ENCODE results near the gene PNMA8C.
"Not testable (repeated sequence)": the region's sequence is repeated elsewhere in the genome, so short reads cannot be mapped to it uniquely, and the experiment has no call there.

Gene PNMA8C

DNA sequence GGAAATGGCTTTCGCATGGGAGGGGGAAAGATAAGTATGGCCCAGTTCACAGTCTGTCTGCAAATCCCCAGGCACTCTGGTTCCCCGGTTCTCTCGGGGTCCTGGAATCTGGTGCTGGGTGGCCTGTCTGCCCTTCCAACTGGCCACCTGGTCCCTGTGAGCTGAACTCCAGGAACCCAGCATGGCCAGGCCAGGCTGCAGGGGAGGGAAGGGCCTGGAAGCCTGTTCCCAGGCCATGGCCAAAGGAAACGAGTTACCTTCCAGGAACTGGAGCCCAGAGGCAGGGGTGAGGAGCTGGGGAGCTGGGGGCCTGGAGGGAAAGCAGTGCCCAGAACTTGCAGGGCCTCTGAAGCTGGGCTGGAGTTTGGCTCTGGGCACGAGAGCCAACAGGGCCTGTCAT, 19.1 kb upstream of the PNMA8C start:
- no peak for DNase-seq

DNA sequence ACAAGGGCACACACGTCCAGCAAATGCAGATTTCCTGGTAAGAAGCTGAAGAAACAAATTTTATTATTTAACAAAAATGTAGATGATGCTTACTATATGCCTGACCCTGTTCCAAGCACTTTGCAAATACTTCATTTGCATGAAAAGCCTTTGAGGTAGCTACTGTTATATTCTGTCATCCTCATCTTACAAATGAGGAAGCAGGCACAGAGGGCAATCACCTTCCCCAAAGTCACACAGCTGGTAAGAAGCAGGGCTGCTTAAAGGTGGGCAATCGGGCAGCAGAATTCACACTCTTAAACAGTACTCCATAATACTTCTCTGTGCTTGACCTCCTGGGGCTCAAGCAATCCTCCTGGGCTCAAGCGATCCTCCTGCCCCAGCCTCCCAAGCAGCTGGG, 18.3 kb upstream of the PNMA8C start:
- no peak for DNase-seq

DNA sequence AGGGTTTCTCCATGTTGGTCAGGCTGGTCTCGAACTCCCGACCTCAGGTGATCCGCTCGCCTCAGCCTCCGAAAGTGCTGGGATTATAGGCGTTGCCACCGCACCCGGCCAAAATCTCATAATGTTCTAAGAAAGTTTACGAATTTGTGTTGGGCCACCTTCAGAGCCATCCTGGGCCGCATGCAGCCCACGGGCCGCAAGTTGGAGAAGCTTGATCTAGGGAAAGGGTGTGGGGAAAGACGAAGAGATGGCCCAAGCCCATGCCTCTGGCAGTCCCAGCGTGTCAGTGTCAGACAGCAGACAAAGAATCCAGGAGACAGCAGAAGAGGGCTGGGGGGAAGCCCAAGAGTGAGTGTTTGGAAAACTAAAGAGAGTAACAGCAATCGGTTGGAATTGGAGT, 17.3 kb upstream of the PNMA8C start:
- DNase-seq, result no peak

- no peak for DNase-seq
Measured at GRCh38 chr19:46442808-46443450, 14.2 kb upstream of the PNMA8C start.

DNA sequence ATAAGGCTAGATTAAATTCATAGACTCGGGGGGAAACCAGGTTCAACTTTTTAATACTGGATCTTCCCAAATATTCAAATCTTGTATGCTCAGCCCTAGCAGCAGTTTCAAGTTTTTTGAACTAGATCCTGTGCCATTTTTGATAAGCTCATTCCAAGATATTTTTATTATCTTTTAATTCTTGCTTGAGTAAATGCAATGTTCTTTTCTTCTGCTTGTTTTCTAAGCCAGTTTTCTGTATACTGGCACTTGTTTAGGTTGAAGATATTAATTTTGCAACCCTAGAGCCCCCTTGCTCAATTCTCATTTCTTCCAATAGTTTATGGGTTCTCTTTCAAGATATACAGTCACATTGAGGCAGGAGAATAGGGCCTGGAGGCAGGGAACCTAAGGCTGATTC, 13.1 kb upstream of the PNMA8C start:
- no peak for DNase-seq

DNA sequence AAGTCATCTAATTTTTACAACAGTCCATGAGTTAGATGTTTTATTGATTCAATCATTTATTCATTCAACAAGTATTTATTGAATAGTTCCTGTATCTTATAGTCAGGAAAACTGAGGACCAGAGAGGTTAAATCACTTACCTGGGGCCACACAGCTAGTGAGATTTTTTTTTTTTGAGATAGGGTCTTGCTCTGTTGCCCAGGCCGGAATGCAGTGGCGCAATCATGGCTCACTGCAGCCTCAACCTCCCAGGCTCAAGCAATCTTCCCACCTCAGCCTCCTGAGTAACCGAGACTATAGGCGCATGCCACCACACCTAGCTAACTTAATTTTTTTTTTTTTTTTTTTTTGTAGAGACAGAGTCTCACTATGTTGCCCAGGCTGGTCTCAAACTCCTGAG, 7.0 kb upstream of the PNMA8C start:
- not testable (repeated sequence) for DNase-seq

DNA sequence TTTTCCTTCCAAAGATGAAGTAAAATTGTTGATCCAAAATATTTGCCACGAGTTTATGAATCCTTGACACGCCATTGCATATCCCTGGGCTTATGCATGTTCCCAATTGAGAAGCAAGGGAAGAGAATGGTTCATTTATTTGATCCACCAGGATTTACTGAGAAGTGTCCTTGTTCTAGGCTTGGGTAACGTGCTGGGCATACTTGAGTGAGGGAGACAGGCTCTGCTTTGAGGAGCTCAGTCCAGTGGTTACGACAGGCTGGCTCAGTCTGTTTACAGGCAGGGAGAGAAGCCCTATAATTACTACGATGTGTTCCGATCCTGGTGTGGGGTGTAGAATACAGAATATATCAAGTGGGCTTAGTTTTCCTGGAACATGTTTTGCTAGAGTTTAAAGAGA, 6.3 kb upstream of the PNMA8C start:
- peak in 47 of 56 donors; percentile 10 to 91 (median 56) for DNase-seq

DNA sequence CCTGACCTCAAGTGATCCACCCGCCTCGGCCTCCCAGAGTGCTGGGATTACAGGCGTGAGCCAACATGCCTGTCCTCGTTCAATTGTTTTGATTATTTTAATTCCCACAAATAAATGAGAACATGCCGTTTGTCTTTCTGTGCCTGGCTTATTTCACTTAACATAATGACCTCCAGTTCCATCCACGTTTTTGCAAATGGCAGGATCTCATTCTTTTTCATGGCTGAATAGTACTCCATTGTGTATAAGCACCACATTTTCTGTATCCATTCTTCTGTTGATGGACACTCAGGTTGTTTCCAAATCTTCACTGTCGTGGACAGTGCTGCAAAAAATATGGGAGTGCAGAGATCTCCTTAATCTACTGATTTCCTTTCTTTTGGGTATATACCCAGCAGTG, 4.7 kb upstream of the PNMA8C start:
- DNase-seq, result not testable (repeated sequence)

DNA sequence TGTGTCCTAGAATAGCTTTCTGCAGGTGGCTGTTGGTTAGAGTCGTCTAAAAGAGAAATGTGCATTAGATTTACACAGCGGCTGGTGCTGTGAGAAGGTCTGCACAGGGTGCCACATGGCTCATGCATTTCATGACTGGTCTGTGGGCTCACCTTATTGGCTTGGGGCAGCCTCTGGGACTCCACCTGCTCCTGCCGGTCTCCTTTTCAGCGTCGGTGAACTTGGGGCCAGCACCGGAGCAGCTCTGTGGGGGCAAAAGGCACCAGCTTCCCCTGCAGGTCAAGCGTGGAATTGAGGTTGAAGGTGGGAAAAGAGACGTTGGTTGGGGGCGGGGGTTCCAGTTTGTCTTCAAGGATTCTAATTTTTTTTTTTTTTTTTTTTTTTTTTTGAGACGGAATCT, 3.1 kb upstream of the PNMA8C start:
- no peak for DNase-seq

DNA sequence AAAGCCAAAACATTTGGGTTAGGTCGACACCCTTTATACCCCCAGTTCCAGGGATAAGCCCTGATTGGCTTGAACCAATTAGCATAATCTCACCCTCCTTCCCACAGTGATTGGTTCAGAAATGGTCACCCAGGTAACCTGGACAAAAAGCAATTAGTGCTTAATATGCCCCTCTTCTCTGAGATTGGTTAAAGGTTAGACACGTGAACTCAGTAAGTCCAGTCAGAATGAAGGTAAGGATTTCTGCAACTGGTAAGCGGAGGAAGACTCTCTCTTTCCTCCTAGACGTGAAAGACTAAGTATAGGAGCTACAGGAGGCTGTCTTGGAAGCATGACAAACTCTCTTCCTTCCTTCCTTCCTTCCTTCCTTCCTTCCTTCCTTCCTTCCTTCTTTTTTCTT, 1.3 kb upstream of the PNMA8C start:
- no peak for DNase-seq

GRCh38 chr19:46427518-46428045, 1.2 kb downstream of the PNMA8C start:
- DNase-seq, result peak in 6 of 56 donors; percentile 8 to 43 (median 26)

DNA sequence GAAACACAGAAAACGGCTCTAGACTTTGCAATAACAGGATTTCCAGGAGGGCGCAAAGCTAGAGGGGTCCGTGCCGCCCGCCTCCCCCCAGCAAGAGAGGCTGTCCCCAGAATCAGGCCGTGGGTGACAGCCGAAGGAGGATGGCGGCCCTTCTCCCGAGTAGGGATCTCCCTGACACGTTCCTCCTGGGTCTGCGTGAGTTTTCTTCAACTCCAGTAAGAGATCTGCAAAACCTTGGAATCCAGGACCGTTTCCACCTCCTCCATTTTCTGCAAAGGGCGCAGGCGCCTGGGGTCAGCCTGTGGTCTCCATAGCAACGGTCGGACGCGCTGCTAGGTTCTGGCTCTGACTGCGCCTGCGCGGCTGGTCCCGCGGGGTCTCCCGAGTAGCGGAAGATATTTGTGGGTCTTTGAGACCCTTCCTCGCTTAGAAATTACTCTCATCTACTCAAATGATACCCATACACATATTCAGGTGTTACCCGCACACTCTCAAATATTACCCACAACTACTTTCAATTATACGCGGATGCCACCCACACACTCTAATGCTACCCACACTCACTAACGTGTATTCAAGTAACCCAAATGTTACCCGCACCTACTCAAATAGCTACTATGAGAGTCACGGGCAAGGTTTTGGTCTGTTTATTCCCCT, 2.1 kb downstream of the PNMA8C start:
- peak in 55 of 56 donors; percentile 6 to 88 (median 68) for DNase-seq

- peak in 13 of 56 donors; percentile 21 to 63 (median 53) for DNase-seq
Measured at GRCh38 chr19:46426035-46426505, 2.7 kb downstream of the PNMA8C start.

DNA sequence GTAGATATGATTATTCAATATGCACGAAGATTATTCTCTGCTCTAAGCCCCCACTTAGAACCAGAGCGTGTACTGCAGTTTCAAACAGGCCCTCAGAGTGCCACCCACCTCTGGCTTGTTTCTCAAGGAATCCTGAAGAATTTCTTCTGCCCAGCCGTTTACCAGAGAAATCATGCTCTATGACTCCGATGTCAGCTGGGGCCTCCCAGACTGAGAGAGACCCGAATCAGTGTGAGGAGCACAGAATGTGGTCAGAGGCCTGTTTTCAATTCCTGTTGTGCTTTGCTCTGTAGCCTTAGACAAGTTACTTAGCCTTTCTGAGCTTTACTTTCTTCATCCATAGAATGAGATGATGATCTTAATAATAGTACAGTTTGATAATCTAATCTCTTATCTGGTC, 5.5 kb downstream of the PNMA8C start:
- no peak for DNase-seq

DNA sequence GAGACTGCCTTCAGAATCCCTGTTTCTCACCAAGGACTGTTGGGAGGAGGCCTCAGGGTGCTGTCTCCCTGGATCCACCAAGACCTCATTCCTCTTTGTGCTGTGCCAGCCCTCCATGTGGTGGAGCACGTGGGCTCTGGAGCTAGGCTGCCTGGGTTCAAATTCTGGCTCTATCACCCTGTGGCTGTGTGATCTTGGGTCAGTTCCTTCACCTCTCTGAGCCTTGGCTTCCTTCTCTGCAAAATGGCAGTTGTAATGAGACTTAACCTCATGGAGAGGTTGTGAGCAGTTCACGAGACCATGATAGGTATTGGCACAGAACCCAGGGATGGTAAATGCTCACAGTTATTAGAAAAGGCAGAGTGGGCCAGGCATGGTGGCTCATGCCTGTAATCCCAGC, 6.4 kb downstream of the PNMA8C start:
- DNase-seq, result no peak

- DNase-seq, result no peak
Measured at GRCh38 chr19:46420056-46420455, 8.7 kb downstream of the PNMA8C start.

GRCh38 chr19:46415804-46416709, 12.7 kb downstream of the PNMA8C start:
- peak in 51 of 56 donors; percentile 16 to 91 (median 66) for DNase-seq

- not testable (repeated sequence) for DNase-seq
Measured at GRCh38 chr19:46414899-46415298, 13.8 kb downstream of the PNMA8C start.

DNA sequence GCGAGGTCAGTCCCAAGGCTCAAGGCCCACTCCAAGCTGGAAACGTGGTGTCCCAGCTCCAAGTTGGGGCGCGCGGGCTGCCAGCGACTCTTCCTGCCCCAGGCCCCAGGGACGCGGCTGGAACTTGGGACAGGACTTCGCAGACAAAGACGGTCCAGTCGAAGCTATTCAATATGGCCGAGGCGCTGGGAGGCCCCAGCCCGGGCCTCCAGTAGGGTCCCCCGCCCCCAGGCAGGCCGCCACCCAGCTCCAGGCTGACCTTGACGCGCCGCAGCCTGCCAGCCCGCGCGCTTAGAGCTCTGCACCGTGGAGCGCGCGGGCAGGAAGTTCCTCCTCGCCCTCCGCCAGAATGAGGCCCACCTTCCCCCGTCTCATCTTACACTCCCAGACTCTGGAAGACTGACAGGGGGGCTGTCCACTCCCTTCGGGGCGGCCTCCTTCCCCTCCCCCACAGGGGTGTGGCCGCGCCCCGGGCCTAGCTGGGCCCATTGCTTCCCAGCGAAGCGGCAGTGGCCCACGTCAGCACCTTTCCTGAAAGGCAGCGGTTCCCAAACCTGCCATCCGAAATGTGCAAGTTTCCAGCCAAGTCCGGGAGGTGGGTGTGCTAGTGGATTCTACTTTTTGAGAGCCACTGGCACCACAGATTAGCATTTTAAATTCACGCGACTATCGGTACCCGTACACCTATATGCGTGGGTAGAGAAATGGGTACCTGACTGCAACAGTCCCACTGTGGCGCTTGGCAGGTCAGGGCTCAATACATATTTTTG, 15.3 kb downstream of the PNMA8C start, which contains the start of gene CCDC8:
TSS of gene CCDC8 (minus strand) at position 303 of the 770 bp plus-strand sequence. CDS start 754 bp downstream, outside the sequence.
- peak in 34 of 56 donors; percentile 9 to 72 (median 34) for DNase-seq

- DNase-seq, result no peak
Measured at GRCh38 chr19:46412650-46413261, 16.0 kb downstream of the PNMA8C start.
